ENCODE measurements around the gene ZNF497. TPM values are rescaled to one million over a fixed set of nuclear protein-coding genes. Genes with fewer than 3 reads are reported as not detected.
A peak's percentile ranks its signal among the peaks of the same experiment; 100 is the strongest.

Gene ZNF497
- total RNA-seq, 6 experiments from 2014 or later: 0.73 to 3.1 (median 1.7) TPM

DNA sequence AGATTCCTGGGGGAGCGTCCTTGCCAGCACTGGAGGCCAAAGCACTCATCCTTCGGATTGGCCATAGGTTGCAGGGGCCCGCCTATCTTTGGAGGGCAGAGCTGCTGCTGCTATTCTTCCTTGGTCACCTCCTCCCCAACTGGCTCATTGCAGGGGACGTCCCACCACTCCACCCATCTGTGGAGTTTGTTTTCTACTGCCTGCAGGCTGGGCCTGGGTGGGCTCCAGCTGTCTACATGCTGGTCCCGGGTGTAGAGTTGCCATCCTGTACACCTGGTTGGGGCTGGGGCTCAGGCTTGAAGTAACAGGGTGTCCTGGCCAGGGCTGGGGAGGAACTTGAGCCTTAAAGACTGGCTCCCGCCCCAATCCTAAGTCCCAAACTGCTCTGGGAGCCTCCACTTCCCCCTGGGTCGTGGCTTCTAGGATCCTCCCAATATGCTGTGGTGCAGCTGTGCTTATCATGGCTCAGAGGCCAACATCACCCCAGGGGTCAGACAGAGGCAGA lies 35.0 kb upstream of the ZNF497 start:
- no peak overlapping the region for H3K4me3 ChIP-seq
- no peaks in the 10 kb centered on the region for H3K27me3 ChIP-seq
- DNase-seq: no peak
- intact Hi-C loops (cut with DNase I): no loop called here
- WGBS (ENCODE audit: insufficient coverage, low coverage, low lambda C conversion rate, missing lambda C conversion rate): no CpG with 5 or more reads among the region's 7 CpGs
- peaks cover 0 to 23% (median 16%) of the 10 kb centered on the region in 4 donors for H3K36me3 ChIP-seq
- H3K4me1 ChIP-seq: peaks cover 0 to 10% (median 5%) of the 10 kb centered on the region in 4 donors
- no peak overlapping the region for H3K27ac ChIP-seq
- no peaks in the 10 kb centered on the region for H3K9me3 ChIP-seq
- no peak for ATAC-seq
- TF ChIP-seq, protein P1, sequence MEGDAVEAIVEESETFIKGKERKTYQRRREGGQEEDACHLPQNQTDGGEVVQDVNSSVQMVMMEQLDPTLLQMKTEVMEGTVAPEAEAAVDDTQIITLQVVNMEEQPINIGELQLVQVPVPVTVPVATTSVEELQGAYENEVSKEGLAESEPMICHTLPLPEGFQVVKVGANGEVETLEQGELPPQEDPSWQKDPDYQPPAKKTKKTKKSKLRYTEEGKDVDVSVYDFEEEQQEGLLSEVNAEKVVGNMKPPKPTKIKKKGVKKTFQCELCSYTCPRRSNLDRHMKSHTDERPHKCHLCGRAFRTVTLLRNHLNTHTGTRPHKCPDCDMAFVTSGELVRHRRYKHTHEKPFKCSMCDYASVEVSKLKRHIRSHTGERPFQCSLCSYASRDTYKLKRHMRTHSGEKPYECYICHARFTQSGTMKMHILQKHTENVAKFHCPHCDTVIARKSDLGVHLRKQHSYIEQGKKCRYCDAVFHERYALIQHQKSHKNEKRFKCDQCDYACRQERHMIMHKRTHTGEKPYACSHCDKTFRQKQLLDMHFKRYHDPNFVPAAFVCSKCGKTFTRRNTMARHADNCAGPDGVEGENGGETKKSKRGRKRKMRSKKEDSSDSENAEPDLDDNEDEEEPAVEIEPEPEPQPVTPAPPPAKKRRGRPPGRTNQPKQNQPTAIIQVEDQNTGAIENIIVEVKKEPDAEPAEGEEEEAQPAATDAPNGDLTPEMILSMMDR (IDR thresholded peaks at IDR 0.05): no peak
- TF ChIP-seq POLR2A (IDR thresholded peaks at IDR 0.05): no peak

DNA sequence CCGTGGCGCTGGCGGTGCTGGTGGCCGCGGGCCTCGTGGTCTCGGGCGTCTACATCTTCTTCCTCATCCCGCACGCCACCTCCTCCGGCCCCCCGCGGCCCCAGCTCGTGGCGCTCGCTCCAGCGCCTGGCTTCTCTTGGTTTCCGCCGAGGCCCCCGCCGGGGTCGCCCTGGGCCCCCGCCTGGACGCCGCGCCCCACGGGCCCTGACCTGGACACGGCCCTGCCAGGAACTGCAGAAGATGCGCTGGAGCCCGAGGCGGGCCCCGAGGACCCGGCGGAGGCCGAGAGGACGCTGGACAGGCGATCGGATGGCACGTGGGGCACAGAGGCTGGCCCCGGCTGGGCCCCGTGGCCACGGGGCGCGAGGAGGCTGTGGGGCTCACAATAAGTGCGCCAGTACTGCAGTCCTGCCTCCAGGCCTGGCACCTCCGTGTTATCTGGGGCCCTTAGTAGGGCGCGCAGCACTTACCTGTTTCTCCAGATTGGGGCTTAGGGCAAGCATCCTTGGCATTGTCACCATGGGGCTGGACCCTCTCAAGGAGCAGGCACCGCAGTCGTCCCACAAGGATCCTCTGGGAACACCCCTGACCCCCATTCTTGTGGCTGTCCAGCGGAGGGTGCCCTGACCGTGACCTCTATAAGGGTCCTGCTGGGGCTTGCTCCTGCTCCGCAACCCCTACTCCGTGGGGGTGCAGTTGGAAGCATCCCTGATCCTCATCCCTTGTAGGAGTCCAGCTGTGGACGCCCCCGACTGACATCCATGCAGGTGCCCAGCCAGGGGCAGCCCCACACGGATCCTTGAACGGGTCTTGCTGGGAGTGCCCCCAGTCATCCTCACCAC lies 34.4 kb upstream of the ZNF497 start:
- DNase-seq: no peak
- no peaks in the 10 kb centered on the region for H3K27me3 ChIP-seq
- ATAC-seq: no peak
- no peak for TF ChIP-seq POLR2A (IDR thresholded peaks at IDR 0.05)
- TF ChIP-seq, protein P1 (IDR thresholded peaks at IDR 0.05): no peak
- H3K4me1 ChIP-seq: peaks cover 0 to 6% (median 3%) of the 10 kb centered on the region in 4 donors
- no peak overlapping the region for H3K27ac ChIP-seq
- peaks cover 0 to 24% (median 17%) of the 10 kb centered on the region in 4 donors for H3K36me3 ChIP-seq
- 67% methylated on average over 1 of the region's 58 CpGs for WGBS (ENCODE audit: insufficient coverage, low coverage, low lambda C conversion rate, missing lambda C conversion rate)
- H3K9me3 ChIP-seq: no peaks in the 10 kb centered on the region
- no peak overlapping the region for H3K4me3 ChIP-seq
- intact Hi-C loops (cut with DNase I): no loop called here

- no peak for DNase-seq
- H3K36me3 ChIP-seq: peaks cover 0 to 31% (median 20%) of the 10 kb centered on the region in 4 donors
- WGBS (ENCODE audit: insufficient coverage, low coverage, low lambda C conversion rate, missing lambda C conversion rate): 7% methylated on average over 27 of the region's 75 CpGs
- no peaks in the 10 kb centered on the region for H3K9me3 ChIP-seq
- TF ChIP-seq POLR2A (IDR thresholded peaks at IDR 0.05): no peak
- TF ChIP-seq, protein P1 (IDR thresholded peaks at IDR 0.05): no peak
- intact Hi-C loops (cut with DNase I): no loop called here
- H3K4me3 ChIP-seq: no peak overlapping the region
- H3K27me3 ChIP-seq: no peaks in the 10 kb centered on the region
- H3K4me1 ChIP-seq: peaks cover 0 to 5% (median 2%) of the 10 kb centered on the region in 4 donors
- H3K27ac ChIP-seq: no peak overlapping the region
- peak in 1 of 4 donors; percentile 16 for ATAC-seq
These were observed 33.6 kb upstream of the ZNF497 start for GRCh38 chr19:58395979-58396627.

DNA sequence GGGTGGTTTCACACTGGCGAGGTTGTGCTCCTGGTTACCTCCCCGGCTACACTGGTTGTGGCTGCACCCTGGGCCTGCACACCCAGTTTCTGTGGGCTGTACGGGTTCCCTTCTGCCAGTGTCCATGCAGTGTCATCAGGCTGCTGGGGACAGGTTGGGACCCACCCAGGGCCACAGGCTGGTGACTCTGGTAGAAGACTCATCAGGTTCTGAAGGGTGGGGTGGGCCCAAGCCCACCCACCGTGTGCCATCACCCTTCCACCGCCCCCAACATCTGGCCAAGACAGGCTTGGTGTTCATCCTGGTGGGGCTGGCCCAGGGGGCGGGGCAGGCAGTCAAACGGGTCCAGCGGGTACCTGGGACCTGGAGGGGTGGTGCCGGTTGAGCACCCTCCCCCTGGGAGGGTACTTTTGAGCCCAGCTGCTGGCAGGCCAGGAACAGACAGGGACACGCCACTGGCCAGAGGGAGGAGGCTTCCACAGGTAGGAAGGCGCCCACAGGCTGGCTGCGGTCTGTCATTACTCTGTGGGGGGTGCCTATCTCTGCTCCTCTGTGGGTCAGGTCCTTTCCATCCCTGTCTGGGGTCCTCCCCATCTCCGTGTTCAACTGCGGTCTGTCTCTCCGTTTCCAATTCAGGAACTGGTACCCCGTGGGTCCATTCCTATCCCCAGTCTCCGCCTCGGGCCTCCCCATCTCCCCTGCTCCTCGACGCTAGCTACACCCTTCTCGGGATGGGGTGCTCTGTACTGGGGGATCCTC lies 32.8 kb upstream of the ZNF497 start, which contains the start of gene RNF225:
RNF225 (plus strand) TSS at position 437 of the 759 bp plus-strand sequence. CDS start 434 bp downstream, outside the sequence.
- intact Hi-C loops (cut with DNase I): no loop called here
- WGBS (ENCODE audit: insufficient coverage, low coverage, low lambda C conversion rate, missing lambda C conversion rate): 30% methylated on average over 11 of the region's 21 CpGs
- no peak for DNase-seq
- Histone ChIP-seq H3K27me3 (no peaks in the 10 kb centered on the region), H3K4me3 (no peak within 1 kb of the TSS), H3K36me3 (peaks cover 0 to 34% (median 21%) of the 10 kb centered on the region in 4 donors), H3K27ac (no peak within 1 kb of the TSS), H3K4me1 (no peaks in the 10 kb centered on the region), H3K9me3 (no peaks in the 10 kb centered on the region)
- ATAC-seq: peak; percentile 28 to 52 (median 41)
- TF ChIP-seq, protein P1 (IDR thresholded peaks at IDR 0.05): no peak
- peak; percentile 6 for TF ChIP-seq POLR2A (IDR thresholded peaks at IDR 0.05)

All from right lobe of liver (tissue), 6 donors.